ENCODE results near the gene TMEM208. TPM values are rescaled to one million over a fixed set of nuclear protein-coding genes. Genes with fewer than 3 reads are reported as not detected.

TMEM208 gene
- total RNA-seq, 1 donor from 2014 or later = 49.2 TPM

DNA sequence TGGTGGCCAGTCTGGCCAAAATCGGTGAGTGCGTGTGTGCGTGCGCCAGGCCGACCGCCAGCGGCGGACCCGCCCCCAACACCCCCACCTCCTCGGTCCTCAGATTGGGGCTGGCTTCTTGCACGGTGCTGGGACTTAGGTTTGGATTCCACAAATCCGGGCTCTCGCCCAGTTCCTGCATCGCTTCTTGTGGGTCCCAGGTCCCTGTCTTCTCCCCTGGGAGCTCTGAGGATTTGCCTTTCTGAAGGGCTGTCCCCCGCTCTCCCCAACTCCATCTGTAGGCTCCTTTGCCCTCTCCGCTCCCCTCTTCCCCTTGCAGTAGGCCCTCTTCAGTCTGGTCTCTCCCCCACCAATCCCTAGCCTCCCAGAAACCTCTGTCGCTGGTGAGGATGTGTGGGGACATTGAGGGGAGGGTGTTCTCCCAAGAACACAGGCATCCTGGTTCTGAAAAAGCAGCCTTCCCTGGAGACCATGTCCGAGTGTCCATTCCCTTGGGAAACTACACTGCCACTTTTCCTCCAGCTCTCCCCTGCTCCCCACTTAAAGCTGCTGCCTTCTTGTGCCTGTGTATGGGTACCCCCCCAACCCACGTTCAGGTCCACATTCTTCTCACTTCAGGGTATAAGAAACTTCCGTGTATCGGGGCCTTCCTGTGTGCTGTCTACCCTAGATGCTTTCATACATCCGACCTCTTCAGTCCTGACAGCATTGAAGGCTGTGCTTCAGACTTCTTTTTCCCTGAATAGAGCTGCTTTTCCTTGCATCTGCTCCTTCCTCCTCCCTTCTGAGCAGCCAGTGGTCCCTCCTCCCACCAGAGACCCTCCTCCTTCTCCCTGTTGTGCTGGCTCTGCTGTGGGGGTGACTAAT, 22.5 kb downstream of the TMEM208 start:
- Mint-ChIP-seq H3K4me1 (ENCODE audit: unreplicated experiment) (peaks cover 22% of the 10 kb centered on the region), H3K27me3 (peaks cover 40% of the 10 kb centered on the region), H3K27ac (no peak overlapping the region), H3K9me3 (no peaks in the 10 kb centered on the region), H3K4me3 (peak overlapping the region; percentile 87), H3K36me3 (no peaks in the 10 kb centered on the region)
- no peak for DNase-seq (ENCODE audit: extremely low spot score, unreplicated experiment)
- TF ChIP-seq, protein P1, sequence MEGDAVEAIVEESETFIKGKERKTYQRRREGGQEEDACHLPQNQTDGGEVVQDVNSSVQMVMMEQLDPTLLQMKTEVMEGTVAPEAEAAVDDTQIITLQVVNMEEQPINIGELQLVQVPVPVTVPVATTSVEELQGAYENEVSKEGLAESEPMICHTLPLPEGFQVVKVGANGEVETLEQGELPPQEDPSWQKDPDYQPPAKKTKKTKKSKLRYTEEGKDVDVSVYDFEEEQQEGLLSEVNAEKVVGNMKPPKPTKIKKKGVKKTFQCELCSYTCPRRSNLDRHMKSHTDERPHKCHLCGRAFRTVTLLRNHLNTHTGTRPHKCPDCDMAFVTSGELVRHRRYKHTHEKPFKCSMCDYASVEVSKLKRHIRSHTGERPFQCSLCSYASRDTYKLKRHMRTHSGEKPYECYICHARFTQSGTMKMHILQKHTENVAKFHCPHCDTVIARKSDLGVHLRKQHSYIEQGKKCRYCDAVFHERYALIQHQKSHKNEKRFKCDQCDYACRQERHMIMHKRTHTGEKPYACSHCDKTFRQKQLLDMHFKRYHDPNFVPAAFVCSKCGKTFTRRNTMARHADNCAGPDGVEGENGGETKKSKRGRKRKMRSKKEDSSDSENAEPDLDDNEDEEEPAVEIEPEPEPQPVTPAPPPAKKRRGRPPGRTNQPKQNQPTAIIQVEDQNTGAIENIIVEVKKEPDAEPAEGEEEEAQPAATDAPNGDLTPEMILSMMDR (conservative IDR thresholded peaks at IDR 0.05) = no peak

DNA sequence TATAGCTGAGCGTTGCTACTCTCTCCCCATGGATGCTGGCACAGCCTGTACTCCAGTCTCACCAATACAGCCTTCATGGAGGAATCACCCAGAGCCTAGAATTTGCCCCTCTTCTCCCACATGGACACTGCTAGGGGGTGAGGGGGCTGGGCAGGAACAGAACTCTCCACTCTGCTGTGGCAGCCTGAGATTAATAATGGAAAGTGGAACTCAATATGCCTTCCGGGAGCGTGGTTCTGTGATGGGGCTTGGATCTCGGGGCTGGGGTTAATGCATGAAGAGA, 23.1 kb downstream of the TMEM208 start:
- H3K27ac Mint-ChIP-seq = no peak overlapping the region
- H3K27me3 Mint-ChIP-seq = peaks cover 40% of the 10 kb centered on the region
- H3K36me3 Mint-ChIP-seq = no peaks in the 10 kb centered on the region
- no peak for DNase-seq (ENCODE audit: extremely low spot score, unreplicated experiment)
- H3K4me1 Mint-ChIP-seq (ENCODE audit: unreplicated experiment) = peaks cover 22% of the 10 kb centered on the region
- TF ChIP-seq, protein P1 (conservative IDR thresholded peaks at IDR 0.05) = no peak
- no peaks in the 10 kb centered on the region for H3K9me3 Mint-ChIP-seq
- H3K4me3 Mint-ChIP-seq = peak overlapping the region; percentile 87

GRCh38 chr16:67252609-67253497, 25.9 kb downstream of the TMEM208 start:
- no peak overlapping the region for H3K27ac Mint-ChIP-seq
- H3K4me3 Mint-ChIP-seq = no peak overlapping the region
- no peak for DNase-seq (ENCODE audit: extremely low spot score, unreplicated experiment)
- H3K36me3 Mint-ChIP-seq = no peaks in the 10 kb centered on the region
- peaks cover 17% of the 10 kb centered on the region for H3K4me1 Mint-ChIP-seq (ENCODE audit: unreplicated experiment)
- TF ChIP-seq, protein P1 (conservative IDR thresholded peaks at IDR 0.05) = no peak
- no peaks in the 10 kb centered on the region for H3K9me3 Mint-ChIP-seq
- peaks cover 37% of the 10 kb centered on the region for H3K27me3 Mint-ChIP-seq

GRCh38 chr16:67254801-67255552, 28.0 kb downstream of the TMEM208 start:
- TF ChIP-seq, protein P1 (conservative IDR thresholded peaks at IDR 0.05) = no peak
- H3K36me3 Mint-ChIP-seq = no peaks in the 10 kb centered on the region
- DNase-seq (ENCODE audit: extremely low spot score, unreplicated experiment) = no peak
- H3K4me1 Mint-ChIP-seq (ENCODE audit: unreplicated experiment) = peaks cover 5% of the 10 kb centered on the region
- H3K27ac Mint-ChIP-seq = no peak overlapping the region
- H3K27me3 Mint-ChIP-seq = peaks cover 24% of the 10 kb centered on the region
- no peaks in the 10 kb centered on the region for H3K9me3 Mint-ChIP-seq
- H3K4me3 Mint-ChIP-seq = no peak overlapping the region

DNA sequence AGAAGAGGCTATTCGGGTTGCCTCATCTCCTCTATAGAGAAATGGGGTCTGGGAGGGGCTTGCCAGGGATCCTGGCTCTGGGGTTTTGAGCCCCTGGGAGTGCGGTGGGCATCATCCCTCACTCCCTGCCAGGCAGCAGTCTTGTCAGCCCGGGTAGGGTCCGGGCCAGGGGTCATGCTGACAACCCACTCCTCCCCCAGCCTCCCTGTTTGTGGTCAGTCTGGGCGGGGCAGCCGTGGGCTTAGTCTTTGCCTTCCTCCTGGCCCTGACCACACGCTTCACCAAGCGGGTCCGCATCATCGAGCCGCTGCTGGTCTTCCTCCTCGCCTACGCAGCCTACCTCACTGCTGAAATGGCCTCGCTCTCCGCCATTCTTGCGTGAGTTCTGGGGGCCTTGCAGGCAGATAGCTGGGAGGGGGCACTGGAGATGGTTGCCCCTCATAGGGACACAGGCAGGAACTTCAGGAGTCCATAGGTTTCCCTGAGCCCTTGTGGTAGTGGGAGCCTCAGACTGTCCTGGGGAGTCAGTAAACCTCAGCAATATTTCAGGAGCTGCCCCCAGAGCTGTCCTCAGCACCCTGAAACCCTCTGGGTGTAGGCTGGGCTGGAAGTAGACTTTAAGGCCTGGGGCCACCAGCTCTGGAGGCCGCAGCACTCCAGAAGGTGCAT, 28.8 kb downstream of the TMEM208 start:
- no peak overlapping the region for H3K4me3 Mint-ChIP-seq
- H3K27me3 Mint-ChIP-seq = peaks cover 21% of the 10 kb centered on the region
- DNase-seq (ENCODE audit: extremely low spot score, unreplicated experiment) = no peak
- H3K4me1 Mint-ChIP-seq (ENCODE audit: unreplicated experiment) = peaks cover 5% of the 10 kb centered on the region
- no peaks in the 10 kb centered on the region for H3K9me3 Mint-ChIP-seq
- TF ChIP-seq, protein P1 (conservative IDR thresholded peaks at IDR 0.05) = no peak
- H3K27ac Mint-ChIP-seq = no peak overlapping the region
- no peaks in the 10 kb centered on the region for H3K36me3 Mint-ChIP-seq

Data from type B pancreatic cell (in vitro differentiated cells).